Colon (tissue), 2 donors: Measurements from ENCODE around the gene TMEM51.

Experiments
- FAIRE-seq: peaks from 2 replicates; lab custom pipeline; 2012; peaks lifted over from hg19 to GRCh38; lab: Jason Lieb, UNC
- donor health status: control.
- donor health status: control.

TMEM51 gene

DNA sequence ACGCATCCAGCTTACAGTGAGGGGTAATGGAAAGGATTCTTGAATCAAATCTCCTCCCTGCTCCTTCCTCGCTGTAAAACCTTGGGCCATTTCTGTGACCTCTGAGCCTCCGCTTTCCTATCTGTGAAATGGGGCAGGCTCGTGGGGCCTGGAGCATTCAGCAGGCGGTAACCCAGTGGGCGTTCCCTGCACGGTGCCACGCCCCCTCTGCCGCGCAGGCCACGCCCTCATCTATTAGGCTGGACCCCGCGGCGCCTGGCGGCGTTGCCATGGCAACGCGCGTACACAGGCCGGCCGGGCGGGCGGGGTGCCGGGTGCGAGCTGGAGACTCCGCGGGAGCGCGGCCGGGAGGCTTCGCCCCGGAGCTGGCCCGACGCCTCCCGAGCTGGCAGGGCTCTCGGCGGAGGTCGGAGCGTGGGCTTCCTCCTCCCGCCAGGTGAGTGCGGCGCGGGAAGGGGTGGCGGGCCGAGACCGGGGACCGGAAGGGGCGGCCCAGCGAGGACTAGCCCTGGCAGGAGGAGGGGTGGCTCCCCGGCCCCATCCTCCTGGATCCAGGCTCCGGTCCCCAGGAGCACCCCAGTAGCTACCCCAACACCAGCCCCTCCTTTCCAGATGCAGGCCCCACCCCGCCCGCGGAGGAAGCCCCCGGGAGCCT lies 93.5 kb downstream of the TMEM51 start, which contains the start of gene FHAD1:
TSS of gene FHAD1 (plus strand) at position 264 of the 655 bp plus-strand sequence. CDS start 4,562 bp downstream, outside the sequence.
- FAIRE-seq, result no peak

DNA sequence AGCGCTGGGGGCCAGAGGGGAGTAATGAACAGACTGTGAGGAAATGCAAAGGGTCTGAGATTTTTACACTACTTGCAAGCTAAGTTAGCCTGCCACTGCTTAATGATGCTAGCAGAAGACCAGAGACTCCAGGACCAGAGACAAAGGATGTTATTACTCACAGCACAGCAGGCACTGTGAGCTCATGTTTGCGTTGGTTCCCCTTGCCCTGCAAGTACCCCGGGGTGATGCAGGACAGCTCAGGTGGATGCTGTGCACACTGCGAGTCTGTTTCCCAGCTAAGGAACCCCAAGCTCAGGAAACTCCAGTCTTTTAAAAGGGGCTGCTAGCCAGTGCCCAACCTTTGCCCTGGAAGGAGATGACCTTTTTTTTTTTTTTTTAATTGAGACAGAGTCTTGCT lies 94.7 kb downstream of the TMEM51 start:
- no peak for FAIRE-seq

GRCh38 chr1:15249081-15249480 lies 95.5 kb downstream of the TMEM51 start:
- no peak for FAIRE-seq

DNA sequence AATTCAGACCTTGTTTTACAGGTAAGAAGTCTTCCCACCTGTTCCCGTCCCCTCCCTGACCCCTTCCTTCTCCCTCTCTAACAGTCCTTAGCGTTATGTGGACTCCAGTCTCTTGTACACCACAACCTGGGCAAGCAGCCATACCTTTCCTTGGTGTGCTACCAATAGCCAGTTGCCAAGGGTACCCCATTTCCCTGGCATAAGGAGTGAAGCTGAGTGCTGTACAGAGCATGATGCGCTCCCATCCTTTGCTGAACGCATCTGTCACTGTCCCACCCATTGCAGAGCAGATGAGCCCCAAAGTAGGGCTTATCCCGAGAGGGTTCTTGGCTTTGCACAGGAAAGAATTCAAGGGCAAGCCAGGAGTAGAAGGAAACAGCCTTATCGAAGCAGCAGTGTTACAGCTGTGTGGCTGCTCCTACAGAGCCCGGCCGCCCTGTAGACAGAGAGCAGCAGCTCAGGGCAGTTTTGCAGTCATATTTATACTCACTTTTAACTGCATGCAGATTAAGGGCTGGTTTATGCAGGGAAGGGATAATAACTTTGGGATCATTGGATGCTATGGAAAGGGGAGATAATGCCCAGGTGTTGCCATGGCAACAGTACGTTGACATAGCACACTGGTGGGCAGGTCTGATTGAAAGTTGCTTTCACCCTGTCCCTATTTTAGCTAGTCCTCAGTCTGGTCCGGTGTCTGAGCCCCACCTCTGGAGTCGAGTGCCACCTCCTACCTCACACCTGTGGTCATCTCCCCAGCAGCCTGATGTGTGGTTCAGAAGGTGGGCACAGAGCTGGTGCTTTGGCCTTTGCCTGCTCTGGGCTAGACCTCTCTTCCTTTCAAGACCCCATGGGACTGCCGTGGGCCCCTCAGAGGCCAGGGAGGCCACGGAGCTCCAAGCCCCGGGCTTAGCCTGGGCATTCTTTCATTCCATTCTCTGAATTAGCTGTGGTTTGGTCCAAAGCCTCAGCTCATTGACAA lies 98.6 kb downstream of the TMEM51 start:
- FAIRE-seq, result no peak

DNA sequence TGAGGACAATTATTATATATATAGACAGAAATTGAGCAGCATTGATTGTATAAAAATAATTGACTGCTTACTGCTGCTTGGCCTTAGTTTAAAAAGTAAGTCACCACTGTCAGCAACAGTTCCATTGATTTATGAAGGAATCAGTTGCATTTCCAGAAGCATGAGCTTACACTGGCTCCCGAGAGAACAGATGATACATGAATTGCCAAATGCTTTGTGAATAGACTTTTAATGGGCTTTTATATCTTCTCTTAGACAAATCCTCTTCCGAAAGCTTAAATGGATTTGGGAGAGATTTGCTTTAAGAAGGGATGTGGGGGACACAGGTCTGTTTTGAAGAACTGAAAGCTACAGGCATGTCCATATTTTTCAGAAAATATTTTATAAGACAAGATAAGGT lies 101.0 kb downstream of the TMEM51 start:
- FAIRE-seq, result no peak

DNA sequence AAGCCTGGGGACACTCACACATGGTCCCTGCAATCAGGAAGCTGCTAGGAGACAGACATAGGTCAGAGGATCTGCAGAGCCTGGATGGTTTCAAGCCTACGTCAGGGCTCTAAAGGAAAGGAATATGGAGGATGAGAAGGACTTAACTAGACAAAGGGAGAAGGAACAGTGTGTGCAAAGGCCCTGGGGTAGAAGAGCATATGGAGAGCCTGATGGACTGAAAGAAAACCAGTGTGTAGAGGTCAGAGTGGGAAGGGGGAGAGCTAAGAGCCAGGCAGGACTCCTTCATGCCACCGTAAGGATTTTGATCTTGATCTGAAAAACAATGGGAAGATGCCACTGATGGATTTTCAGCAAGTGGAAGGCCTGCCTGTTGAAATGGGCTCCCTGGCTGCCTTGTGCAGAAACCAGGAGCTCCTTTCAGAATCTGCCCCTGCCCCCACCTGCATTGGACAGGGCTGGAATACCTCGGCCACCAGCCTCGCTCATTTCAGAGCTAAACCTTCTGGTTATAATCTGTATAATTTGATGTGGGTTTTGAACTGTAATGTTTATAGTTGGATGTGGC lies 102.1 kb downstream of the TMEM51 start:
- no peak for FAIRE-seq

- FAIRE-seq, result no peak
These were observed 103.0 kb downstream of the TMEM51 start for GRCh38 chr1:15256584-15256983.

DNA sequence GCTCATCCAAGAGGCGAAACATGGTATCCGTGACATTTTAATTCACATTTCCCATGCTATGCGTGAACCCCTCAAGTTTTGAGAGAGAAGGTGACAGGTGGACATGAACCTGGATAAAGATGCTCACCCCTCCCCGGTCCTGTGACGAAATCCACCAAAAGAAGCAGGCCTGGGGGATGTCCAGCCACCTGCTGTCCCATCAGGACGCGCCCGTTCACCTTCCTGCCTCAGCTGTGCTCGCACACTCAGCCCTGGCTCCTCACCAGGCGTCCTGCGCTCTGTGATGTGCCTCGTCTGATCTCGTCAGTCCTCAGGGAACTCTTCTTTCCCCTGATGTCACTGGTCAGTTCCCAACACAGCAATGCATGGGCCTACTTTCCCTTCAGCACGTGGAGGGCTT lies 103.8 kb downstream of the TMEM51 start:
- no peak for FAIRE-seq

GRCh38 chr1:15258833-15259621 lies 105.5 kb downstream of the TMEM51 start:
- no peak for FAIRE-seq

DNA sequence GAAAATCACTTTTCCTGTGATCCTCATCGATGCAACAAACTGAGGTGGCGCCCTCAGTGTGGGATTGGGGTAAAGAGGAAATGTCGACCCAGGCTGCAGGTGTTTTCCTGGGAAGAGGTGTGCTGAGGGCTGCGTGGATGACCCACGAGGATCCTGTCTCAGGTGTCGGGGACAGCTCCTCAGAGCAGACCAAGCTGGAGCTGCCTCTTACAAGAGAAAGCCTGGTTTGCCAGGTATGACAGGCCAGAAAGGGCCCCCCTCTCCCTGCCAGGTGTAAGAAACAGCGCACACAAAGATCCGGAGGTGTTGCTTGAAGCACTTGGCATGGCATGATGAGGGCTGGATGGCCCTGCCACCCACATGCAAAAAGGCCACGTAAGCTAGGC lies 106.1 kb downstream of the TMEM51 start:
- no peak for FAIRE-seq

DNA sequence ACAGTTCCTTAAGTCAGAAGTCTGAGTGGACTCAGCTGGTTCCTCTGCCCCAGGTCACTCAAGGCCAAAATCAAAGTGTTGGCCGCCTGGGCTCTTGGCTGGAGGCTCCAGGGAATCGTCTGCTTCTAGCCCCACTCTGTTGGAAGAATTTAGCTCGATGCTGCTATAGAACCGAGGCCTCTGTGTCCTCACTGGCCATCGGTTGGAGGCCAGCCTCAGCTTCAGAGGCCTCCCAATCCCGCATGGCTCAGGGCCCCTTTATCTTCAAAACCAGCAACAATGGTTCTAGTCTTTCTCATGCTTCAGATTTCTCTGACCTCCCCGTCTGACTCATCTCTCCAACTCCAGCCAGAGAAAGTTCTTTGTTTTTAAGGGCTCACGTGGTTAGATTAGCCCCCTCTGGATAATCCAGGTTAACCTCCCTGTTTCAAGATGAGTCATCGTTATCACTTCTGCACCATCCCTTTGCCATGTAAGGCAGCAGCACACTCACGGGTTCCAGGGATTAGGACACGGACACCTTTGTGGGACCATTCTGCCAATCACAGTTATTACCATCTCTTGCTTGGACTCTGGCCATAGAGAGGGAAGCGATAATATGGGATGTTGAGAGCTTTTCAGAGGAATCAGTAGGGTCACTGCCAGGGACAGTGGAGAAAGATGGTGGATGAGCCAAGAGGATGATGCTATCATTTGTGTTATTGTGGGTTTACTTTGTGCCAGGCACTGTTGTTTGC lies 107.0 kb downstream of the TMEM51 start:
- no peak for FAIRE-seq

- no peak for FAIRE-seq
These were observed 107.8 kb downstream of the TMEM51 start for GRCh38 chr1:15261155-15262002.

DNA sequence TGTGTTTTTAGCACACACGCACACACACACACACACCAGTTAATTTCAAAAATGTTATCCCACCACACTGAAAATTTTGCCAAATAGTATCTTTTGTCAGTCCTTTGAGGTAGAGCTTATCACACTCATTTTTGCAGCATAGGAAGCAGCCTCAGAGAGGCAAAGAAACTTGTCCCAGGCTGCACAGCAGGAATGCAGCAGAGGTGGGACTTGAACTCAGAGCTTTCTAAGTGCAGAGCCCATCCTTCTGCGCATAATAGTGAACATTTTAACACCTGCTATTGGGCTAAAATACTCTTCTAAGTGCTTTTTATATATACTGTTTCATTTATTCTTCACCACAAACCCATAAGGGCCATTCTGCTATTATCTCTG lies 108.4 kb downstream of the TMEM51 start:
- FAIRE-seq, result no peak

DNA sequence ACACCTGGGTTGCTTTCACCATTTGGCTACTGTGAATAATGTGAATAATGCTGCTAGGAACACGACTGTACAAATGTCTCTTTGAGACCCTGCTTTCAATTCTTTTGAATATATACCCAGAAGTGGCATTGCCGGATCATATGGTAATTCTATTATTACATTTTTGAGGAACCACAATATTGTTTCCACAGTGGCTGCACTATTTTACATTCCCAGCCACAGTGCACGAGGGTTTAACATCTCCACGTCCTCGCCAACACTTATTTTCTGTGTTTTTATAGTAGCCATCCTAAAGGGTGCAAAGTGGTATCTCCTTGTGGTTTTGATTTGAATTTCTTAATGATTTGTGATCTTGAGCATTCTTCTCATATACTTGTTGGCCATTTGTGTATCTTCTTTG lies 109.2 kb downstream of the TMEM51 start:
- FAIRE-seq, result no peak

- no peak for FAIRE-seq
These were observed 111.2 kb downstream of the TMEM51 start for GRCh38 chr1:15264769-15265168.
